Stimulated activated naive CD4-positive, alpha-beta T cell (primary cell): Measurements from ENCODE around the gene SERBP1.
A peak's percentile ranks its signal among the peaks of the same experiment; 100 is the strongest.
"Not testable (repeated sequence)": the region's sequence is repeated elsewhere in the genome, so short reads cannot be mapped to it uniquely, and the experiment has no call there.

Experiments
- DNase-seq, 6 experiments: peaks; one replicate each; lab custom pipeline; 2025; lab: John Stamatoyannopoulos, UW

SERBP1 gene

DNA sequence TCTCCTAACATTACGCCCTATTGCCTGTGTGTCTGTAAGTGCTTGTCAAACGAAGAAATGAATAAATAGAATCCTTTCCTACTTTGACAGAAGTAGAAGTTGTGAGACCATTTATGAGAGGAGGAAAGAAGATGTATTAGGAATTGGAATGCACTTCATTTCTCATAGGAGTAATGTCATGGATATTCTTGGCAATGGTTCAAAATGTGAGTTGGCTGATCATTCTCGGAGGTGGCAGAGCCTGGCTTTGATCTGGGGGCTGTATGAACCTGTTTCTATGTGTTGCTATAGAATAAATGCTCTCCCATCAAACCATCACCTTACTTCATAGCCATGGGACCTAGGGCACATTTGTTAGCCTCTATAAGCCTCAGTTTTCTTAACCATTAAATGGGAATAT is 10.1 kb upstream of the SERBP1 start:
- no peak for DNase-seq

DNA sequence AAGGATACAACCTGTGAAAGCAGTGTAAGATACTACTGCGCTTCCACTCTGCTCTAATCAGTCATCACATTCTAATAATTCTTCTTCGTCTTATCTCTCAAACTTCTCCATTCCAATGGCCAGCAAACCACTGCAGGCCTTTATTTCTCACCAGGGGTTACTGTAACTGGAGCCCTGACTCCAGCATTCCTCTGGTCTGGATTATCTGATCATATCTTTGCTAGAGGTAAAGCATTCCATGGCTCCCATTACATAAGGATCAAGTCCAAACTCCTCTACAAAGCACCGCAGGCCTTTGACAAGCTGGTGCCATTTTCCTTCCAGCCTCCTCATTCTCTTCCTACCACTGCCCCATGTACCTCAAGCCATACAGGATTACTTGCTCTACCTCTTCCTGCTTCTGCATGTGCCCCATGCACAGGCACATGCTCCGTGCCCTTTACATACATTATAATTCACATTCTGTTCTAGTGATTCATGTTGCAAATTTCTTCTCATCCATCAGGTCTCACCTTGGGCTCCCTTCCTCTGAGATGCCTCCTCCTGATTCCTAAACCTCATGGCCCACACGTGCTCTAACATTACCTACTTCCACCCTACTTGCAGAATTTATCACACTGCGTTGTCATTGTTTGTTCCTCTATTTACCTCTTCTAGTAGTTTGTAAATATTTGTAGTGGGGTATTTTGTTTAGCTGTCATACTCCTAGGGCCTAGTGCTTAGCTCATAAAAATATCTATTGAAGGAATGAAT is 9.3 kb upstream of the SERBP1 start:
- DNase-seq, result no peak

- no peak for DNase-seq
Observed at GRCh38 chr1:67437961-67438360, 7.8 kb upstream of the SERBP1 start.

- no peak for DNase-seq
Observed at GRCh38 chr1:67436511-67437055, 6.4 kb upstream of the SERBP1 start.

DNA sequence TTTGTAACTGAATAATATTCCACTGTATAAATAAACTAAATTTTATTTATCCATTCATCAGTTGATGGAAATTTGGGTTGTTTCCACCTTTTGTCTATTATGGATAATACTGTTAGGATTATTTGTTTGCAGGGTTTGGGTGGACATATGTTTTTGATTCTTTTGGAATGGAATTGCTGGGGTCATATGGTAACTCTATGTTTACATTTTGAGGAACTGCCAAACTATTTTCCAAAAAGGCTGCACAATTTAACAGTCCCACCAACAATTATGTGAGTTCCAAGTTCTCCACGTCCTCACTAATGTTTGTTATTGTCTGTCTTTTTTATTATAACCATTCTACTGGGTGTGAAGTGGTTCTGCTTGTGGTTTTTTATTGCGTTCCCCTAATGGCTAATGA is 4.3 kb upstream of the SERBP1 start:
- no peak for DNase-seq

- DNase-seq, result no peak
Observed at GRCh38 chr1:67433837-67434236, 3.6 kb upstream of the SERBP1 start.

- DNase-seq, result no peak
Observed at GRCh38 chr1:67432745-67433144, 2.5 kb upstream of the SERBP1 start.

GRCh38 chr1:67431869-67432578 is 1.8 kb upstream of the SERBP1 start:
- DNase-seq, result peak in 1 of 6 experiments; percentile 1

DNA sequence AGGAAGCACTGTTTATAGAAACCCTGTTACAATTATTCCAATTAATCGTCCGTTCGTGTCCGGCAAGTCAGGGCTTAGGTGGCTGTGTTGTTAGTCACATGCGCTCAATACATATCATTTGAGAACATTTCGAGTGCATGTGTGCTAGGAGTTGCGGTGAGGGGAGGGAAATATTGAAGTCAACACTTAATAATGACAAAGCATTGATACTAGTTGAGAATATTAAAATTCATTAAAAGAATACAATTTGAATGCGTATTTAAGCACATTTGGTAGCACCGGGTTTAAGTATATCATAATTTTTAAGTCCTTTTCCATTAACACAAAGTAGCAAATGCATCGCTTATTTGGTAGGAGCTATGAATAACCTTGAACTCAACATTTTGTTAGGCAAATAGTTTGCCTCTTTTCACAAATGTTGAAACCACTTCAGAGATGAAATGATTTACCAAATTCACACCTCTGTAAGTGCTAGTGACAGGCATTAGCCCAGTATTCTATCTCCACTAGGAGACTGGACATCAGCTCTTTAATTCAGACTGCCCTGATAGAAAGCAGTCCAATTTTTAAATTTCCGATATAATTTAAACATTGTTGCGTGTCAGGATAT is 1.1 kb upstream of the SERBP1 start:
- DNase-seq, result no peak

DNA sequence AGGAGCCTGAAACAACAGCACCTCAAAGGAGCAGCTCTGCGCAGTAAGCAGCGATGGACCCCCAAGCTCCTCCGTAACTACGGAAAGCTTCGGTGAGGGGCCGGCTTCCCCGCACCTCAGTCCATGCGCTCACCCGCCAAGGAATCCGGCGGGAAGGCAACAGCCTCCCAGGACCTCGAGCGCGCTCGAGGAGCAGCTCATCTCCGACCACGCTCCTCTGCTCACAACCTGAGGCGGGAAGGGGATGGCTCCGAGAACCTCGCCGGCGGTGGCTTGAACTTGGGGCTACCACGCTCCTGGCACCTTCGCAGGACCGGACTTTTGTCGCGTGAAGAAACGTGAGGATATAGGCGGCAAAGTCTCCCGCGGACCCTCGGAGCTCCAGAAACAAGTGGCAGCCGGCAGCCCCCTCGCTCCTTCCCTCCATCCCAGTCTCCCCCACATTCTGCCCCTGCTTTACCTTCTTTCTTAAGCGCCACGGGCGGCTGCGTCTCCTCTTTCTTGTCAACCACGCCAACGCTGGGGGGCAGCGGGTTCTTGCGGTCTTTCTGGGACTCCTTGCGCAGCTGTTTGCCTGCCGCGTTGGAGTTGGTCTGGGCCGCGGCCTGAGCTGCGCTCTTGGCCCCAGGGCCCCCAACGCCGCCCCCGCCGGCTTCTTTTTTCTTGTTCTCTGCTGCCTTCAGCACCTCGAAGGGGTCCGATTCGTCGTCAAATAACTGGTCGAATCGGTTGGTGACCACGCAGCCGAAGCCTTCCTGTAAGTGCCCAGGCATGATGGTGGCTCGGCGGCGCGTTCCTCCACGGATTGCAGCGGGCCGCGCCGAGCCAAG is 459 bp downstream of the SERBP1 start:
- DNase-seq, result peak; percentile 10 to 57 (median 34)

DNA sequence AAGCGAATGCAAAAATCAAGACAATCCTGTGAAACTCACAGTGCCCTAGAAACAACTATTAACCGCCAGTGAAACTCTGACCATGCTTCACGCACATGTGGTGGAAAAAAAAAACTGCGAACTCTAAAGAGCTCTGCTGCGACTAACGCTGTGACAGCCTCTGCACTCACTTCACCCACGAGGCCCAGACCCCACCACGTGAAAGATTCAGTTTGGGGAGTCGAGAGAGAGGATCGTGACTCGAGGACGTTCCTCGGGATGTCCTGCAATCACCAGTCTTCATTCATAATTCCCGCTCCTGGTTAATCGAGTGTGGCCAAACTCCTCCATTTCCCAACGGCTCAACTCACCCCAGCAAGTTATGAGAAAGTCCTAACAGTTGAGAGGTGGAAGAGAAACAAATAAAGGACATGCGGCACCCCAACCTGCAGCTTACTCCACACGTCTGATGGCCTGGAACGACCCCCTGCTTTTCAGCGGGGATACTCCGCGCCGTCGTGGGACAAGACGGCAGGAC is 1.1 kb downstream of the SERBP1 start:
- peak in 5 of 6 experiments; percentile 4 to 51 (median 27) for DNase-seq

DNA sequence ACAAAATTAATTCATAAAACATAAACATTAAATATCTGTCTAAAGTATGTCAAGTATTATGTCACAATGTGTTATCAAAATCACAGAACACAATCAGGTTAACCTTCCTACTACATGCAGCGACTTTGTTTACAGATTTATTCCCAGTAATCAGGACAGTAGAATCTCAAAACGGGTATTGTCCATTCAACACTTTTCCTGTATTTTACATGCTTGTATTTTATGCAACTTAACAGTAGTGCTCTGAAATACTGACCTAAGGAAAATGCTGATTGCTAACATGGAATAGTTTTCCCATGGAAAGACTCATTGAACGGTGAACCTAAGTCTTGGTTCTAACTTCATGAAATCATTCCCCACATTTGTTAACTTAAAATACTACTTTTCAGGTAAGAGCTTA is 2.3 kb downstream of the SERBP1 start:
- DNase-seq, result no peak

DNA sequence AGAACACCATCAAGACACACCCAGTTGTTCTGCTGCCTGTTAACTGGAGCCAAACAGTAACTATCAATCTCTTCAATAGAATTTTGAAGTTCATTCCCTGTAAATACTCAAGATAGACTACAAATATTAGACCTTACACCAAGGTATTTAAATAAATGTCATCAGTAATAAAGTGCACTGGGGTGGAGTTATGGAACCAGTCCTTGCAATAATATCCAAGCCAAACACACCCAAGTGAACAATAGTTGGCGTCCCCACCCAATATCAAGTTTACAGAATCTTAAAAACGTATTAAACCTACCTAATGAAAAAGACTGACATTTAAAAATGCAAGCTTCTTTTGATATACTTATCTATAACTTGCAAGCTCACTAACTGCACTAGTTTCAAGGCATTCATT is 2.7 kb downstream of the SERBP1 start:
- DNase-seq, result no peak

DNA sequence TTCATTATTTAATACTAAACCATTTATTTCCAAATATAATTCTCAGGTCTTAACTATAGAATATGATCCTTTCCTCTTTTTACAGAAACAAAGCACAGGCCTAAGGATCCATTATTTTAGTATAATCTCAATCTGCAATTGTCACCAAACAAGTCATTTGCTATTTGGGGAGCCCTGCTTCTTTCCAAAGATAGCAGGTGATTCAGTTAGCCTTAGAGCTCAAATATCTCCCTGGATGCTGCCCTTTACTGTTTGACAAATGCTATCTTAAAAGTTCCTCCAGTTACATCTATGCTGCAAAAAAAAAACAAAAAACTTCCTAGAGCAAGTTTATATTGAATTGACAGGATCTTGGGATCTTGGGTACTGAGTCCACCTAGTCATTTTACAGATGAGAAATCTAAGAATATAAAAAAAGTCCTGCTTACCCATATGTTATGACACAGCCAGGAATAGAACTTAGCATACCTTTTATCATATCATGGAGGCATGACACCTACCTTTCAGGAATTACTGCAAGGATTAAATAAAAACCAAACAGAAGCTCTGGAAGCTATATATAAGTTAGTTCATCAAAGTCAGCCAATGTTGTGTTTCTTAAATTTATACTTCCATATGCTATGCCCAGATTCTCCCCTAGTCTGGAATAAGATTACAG is 9.2 kb downstream of the SERBP1 start:
- DNase-seq, result no peak

GRCh38 chr1:67418839-67419586 is 11.2 kb downstream of the SERBP1 start:
- no peak for DNase-seq

DNA sequence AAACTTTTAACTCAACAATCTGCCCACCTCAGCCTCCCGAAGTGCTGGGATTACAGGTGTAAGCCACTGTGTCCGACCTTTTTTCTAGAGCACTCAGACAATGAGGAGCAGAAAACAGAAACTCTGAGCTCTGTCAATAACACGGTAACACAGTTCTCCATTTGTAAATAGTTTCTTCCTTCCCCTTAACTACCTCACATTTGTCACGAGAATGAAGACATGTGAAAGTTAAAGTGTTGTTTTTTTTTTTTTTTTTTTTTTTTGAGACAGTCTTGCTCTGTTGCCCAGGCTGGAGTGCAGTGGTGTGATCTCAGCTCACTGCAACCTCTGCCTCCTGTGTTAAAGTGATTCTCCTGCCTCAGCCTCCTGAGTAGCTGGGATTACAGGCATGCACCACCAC is 12.5 kb downstream of the SERBP1 start:
- DNase-seq, result not testable (repeated sequence)

DNA sequence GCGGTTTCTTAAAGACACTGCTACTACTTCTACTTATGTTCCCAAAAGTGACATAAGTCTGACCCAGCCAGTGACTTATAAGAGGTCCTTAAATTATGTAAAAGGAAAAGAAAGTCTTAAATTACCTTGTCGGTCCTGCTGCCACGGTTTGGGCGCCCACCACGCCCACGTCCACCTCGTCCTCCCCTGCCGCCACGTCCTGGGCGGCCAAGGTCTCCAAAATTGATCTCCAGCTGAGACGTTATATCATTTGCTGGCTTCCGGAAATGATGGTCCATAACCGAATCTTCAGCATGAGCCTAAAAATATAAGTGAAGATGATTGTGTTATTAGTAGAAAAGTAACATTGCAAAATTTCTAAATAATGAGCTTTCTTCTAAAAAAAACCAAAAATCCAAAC is 15.2 kb downstream of the SERBP1 start:
- no peak for DNase-seq

DNA sequence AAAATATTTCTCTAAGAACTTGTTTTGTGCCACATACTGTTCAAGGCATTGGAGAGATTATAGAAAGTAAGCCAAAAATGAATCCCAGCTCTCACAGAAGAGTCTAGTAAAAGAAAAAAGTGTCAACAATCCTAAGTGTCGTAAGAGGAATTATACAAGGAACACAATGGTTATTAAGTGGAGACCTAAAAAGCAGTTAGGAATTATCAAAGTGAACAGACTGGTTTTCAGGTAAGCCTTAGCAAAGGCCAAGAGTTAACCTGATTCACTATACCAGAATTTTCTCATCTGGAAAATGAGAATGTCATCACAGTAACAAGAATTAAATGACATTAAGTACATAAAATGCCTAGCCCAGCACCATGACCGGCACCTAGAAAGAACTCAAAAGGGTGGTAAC is 15.6 kb downstream of the SERBP1 start:
- no peak for DNase-seq

DNA sequence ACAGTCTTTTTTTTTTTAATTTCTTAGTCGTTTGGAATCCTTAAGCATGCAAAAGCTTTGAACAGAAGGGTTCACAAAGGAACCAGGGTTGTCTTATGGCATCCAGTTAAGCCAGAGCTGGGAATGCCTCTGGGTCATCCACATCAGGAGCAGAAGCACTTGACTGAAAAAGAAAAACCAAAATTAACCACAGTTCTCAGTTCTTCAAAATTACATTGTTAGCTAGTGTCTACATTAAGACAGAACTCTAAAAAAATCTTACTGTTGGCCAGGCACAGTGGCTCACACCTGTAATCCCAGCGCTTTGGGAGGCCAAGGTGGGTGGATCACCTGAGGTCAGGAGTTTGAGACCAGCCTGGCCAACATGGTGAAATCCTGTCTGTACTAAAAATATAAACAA is 17.1 kb downstream of the SERBP1 start:
- not testable (repeated sequence) for DNase-seq

DNA sequence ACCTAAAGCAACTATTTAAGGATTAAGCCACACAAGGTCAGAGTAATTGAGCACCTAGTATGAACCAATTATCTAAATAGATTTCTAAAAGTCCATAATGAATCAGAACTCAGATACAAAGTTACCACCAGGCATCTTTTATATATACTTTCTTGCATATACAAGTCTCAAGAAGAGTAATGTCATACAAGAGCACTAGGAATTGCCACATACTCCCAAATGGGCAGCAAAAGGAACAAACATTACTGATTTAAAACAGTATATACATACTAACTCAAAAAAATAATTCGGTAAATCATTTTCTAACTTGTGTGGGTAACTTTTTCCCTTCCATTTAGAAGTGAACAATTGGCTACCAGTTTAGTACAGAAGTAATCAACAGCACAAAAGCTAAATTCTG is 22.1 kb downstream of the SERBP1 start:
- no peak for DNase-seq

- DNase-seq, result no peak
Observed at GRCh38 chr1:67407498-67407897, 22.7 kb downstream of the SERBP1 start.
